ENCODE measurements around the gene DNAJC11. TPM values are rescaled to one million over a fixed set of nuclear protein-coding genes. Genes with fewer than 3 reads are reported as not detected.

DNAJC11 gene
- polyA plus RNA-seq, 1 donor from 2014 or later = 25.9 TPM

DNA sequence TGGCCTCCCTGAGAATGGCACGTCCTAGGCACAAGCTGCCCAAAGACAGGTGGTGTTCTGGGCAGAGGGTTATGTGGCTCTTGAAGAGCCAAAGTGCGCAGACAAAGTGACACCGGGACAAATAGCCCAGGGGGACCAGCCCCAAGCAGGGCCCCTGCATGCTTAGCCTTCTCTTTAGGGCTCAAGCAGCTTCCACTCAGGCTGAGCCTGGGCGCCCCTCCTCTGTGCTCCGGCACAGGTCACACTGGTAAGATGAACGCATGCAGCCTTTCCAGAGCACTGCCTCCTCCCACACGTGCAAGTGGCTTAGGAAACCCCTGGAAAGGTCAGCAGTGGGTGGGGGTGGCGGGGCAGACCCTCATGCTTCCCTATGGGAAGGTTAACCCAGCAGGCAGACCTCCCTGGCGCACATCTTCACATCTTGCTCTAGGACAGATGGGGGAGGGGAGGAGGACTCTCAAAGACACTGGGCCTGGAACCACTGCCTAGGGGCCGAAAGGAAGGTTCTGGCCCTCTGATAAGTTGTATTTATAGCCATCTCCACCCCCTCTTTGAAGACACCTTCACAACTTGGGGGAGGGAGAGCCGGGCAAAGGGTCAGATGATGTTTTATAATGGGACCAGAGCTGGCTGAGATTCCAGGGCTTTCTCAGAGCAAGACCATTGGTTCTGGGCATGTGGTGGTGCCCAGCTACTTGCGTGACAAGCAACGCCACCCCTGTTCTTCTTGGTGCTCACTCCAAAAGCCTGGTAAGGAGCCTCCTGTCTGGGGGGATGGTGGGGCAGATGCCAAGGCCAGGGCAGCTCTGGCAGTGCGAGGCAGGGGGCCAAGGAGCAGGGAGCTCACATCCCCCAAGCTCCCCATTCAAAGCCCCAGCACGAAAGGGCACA is 104.5 kb downstream of the DNAJC11 start:
- Mint-ChIP-seq H3K9me3 (no peaks in the 10 kb centered on the region), H3K27ac (no peak overlapping the region), H3K36me3 (peaks cover 2% of the 10 kb centered on the region), H3K4me3 (peak overlapping the region in 2 of 4 donors; percentile 30 to 50), H3K27me3 (no peaks in the 10 kb centered on the region), H3K4me1 (peaks cover 15 to 24% (median 19%) of the 10 kb centered on the region in 3 donors)

GRCh38 chr1:6596351-6596750 is 105.3 kb downstream of the DNAJC11 start:
- Mint-ChIP-seq H3K27me3 (no peaks in the 10 kb centered on the region), H3K4me1 (peaks cover 15 to 24% (median 19%) of the 10 kb centered on the region in 3 donors), H3K27ac (no peak overlapping the region), H3K4me3 (peak overlapping the region in 1 of 4 donors; percentile 24), H3K9me3 (no peaks in the 10 kb centered on the region), H3K36me3 (peaks cover 2% of the 10 kb centered on the region)

DNA sequence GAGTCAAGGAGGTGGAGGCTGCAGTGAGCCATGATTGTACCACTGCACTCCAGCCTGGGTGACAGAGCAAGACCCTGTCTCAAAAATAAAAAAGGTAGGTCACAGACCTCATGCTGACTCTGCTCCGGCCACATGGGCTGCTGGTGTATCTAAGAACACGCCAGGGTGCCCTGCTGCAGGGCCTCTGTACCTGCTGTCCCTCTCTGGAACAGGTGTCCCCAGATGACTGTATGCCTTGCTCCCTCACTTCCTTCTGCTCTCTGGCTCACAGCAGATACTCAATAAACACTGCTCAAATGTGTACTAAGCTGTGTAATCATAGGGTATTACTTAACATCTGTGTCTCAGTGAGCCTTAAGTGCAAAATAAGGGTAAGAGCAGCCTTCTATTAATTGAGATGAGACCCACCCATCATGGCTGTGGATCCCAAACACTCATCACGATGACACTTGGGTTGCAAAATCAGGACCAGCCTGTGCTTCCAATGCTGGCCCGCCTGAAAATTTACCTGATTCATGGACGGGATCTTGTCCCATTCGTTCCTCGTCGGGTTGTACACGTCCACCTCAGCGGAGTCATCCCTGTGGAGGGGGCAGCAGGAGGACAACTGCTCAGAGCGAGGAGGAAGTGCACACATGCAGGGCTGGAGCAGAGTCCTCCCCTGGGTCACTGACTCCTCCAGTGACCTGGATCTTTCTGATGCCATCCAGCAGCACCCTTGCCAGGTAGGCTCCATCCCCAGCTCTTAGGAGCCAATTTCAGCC is 106.5 kb downstream of the DNAJC11 start:
- Mint-ChIP-seq H3K4me3 (peak overlapping the region in 1 of 4 donors; percentile 24), H3K27ac (no peak overlapping the region), H3K36me3 (peaks cover 2% of the 10 kb centered on the region), H3K4me1 (peaks cover 9 to 20% (median 12%) of the 10 kb centered on the region in 3 donors), H3K27me3 (no peaks in the 10 kb centered on the region), H3K9me3 (no peaks in the 10 kb centered on the region)

DNA sequence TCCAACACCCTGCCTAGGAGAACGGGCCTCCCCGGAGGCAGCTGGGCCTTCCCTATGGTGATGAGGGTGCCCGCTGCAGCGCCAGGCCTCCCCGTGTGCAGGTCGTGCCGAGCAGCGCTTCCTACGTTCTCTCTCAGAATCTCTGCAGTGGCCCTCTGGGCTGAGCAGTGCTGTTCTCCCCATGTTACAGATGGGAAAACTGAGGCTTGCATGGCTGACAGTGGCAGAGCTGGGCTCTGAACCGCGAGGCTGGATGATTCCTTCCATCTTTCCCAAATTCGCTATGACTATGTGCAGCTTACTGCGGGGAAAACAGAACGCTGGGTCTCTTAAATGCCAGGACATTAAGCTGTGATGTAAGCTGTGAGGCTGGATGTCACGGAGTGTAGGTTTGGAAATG is 107.8 kb downstream of the DNAJC11 start:
- Mint-ChIP-seq H3K9me3 (no peaks in the 10 kb centered on the region), H3K4me3 (no peak overlapping the region), H3K4me1 (peaks cover 0 to 11% (median 5%) of the 10 kb centered on the region in 3 donors), H3K36me3 (peaks cover 2% of the 10 kb centered on the region), H3K27ac (no peak overlapping the region), H3K27me3 (no peaks in the 10 kb centered on the region)

DNA sequence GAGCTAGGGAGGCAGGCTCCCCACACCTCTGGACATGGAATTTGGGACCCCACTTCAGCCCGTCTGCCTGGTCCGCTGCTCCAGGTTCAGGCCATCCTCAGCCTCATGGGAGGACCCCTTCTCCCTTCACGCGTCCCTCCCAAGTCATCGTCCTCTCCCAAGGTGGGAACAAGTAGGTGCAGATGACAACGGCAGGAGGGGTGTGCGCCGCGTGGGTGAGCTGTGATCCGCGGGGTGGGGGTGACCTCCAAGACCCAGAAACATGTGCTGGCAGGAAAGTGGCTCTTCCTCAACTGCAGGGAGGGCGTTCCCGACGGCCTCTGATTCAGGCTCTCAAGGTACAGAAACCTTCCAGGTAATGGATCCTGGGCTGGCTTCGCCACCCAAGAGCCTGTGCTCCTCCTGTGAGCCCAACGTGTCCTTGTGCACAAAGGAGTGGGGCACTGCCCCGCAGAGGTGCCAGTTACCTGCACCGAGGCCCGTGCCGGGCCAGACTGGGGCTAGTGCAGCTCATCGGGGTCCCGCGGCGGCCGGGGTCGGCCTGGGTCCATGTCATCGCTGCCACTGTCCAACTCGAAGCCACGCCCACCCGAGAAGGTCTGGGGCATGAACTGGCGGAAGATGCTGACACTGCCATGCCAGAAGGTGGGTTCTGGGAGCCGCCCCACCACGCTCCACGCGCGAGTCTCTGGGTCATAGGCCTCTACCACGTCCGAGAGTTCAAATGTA is 108.6 kb downstream of the DNAJC11 start:
- Mint-ChIP-seq H3K4me1 (peaks cover 0 to 11% (median 5%) of the 10 kb centered on the region in 3 donors), H3K27me3 (no peaks in the 10 kb centered on the region), H3K4me3 (no peak overlapping the region), H3K36me3 (peaks cover 2% of the 10 kb centered on the region), H3K27ac (no peak overlapping the region), H3K9me3 (no peaks in the 10 kb centered on the region)

DNA sequence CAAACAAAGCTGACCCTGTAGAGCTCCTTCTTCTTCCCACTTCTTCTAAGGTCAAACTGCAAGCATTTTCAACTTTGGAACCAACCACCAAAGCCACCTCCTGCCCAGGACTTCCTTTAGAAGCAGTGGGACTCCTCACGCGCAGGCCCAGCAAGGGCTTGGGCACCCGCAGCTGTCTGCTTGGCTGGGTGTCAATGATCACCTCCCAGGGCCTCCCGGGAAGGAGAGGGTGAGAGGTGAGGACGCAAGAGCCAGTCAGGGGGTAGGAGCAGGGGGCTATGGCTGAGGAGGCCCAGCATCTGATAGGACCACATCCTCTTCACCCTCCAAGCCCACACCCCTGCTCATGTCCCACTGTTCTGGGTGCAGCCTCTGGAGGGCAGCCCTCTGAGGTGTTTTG is 109.2 kb downstream of the DNAJC11 start:
- Mint-ChIP-seq H3K27ac (no peak overlapping the region), H3K36me3 (peaks cover 2% of the 10 kb centered on the region), H3K4me1 (peaks cover 0 to 11% (median 8%) of the 10 kb centered on the region in 3 donors), H3K27me3 (no peaks in the 10 kb centered on the region), H3K4me3 (no peak overlapping the region), H3K9me3 (no peaks in the 10 kb centered on the region)

DNA sequence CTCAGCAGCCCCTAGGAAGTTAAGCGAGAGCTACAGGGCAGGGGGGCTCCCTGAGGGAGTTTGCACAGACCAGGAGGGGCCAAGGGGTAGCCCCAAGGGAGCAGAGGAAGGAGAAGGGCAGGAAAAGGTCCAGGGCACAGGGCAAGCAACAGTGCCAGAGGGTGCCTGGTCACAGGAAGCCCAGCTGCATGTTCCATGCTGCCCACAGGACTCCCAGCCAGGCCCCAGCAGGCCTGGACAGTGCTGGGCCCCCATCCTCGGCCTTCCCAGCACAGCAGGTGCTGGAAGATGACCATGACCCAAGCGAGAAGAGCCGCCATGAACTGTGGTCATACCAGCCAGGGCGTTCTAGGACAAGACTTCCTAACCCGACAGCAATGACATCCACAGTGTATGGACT is 110.0 kb downstream of the DNAJC11 start:
- peaks cover 0 to 14% (median 8%) of the 10 kb centered on the region in 3 donors for H3K4me1 Mint-ChIP-seq
- no peaks in the 10 kb centered on the region for H3K27me3 Mint-ChIP-seq
- no peak overlapping the region for H3K4me3 Mint-ChIP-seq
- no peaks in the 10 kb centered on the region for H3K9me3 Mint-ChIP-seq
- H3K36me3 Mint-ChIP-seq = peaks cover 2% of the 10 kb centered on the region
- peak overlapping the region in 1 of 3 donors; percentile 23 for H3K27ac Mint-ChIP-seq

DNA sequence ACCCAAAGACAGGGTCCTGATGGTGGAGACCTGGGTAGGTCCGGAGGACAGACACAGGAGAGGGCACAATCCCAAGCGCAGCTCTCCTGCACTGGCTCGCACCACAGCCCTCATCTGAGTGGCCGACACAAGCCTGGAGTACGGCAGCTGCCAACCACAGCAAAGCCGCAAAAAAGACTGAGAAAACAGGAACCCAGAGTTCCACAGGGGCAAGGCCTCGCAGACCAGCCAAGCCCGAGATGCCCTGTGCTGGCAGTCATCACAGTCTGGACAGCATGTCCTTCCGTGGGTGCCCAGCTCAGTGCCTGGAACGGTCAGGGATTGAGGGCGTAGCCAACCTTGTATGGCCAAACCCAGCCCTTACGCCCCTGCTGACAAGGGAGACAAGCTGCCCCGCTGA is 110.4 kb downstream of the DNAJC11 start:
- Mint-ChIP-seq H3K36me3 (peaks cover 2% of the 10 kb centered on the region), H3K9me3 (no peaks in the 10 kb centered on the region), H3K4me3 (no peak overlapping the region), H3K27ac (peak overlapping the region in 1 of 3 donors; percentile 73), H3K4me1 (peaks cover 0 to 10% (median 6%) of the 10 kb centered on the region in 3 donors), H3K27me3 (no peaks in the 10 kb centered on the region)

DNA sequence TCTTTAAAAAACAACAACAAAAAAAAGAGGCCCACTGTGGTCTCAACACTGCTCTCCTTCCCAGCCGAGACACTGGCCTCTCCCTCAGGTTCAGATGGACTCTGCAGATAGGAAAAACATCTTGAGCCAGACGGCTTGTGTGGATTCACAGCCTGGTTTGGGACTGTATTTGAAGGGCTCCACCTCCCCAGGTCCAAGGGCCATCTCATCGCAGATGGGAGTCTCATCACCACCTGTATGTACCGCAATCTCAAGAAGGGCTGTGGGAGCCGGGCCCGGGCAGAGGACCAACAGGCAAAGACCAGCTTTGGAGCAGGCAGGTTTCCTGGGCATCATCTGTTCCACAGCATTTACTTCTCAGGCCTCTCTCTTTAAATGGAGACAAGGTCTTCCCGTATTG is 111.6 kb downstream of the DNAJC11 start:
- Mint-ChIP-seq H3K36me3 (peaks cover 2% of the 10 kb centered on the region), H3K4me1 (peaks cover 0 to 7% (median 5%) of the 10 kb centered on the region in 3 donors), H3K9me3 (no peaks in the 10 kb centered on the region), H3K27me3 (no peaks in the 10 kb centered on the region), H3K27ac (peak overlapping the region in 1 of 3 donors; percentile 9), H3K4me3 (no peak overlapping the region)

- no peak overlapping the region for H3K4me3 Mint-ChIP-seq
- no peaks in the 10 kb centered on the region for H3K9me3 Mint-ChIP-seq
- H3K27ac Mint-ChIP-seq = peak overlapping the region in 1 of 3 donors; percentile 57
- H3K4me1 Mint-ChIP-seq = peaks cover 0 to 13% (median 8%) of the 10 kb centered on the region in 3 donors
- H3K27me3 Mint-ChIP-seq = no peaks in the 10 kb centered on the region
- H3K36me3 Mint-ChIP-seq = peaks cover 2% of the 10 kb centered on the region
Observed at GRCh38 chr1:6588893-6589520, 112.6 kb downstream of the DNAJC11 start.

GRCh38 chr1:6588128-6588892 is 113.3 kb downstream of the DNAJC11 start:
- no peaks in the 10 kb centered on the region for H3K27me3 Mint-ChIP-seq
- peaks cover 0 to 13% (median 8%) of the 10 kb centered on the region in 3 donors for H3K4me1 Mint-ChIP-seq
- H3K36me3 Mint-ChIP-seq = no peaks in the 10 kb centered on the region
- H3K27ac Mint-ChIP-seq = peak overlapping the region in 1 of 3 donors; percentile 57
- H3K9me3 Mint-ChIP-seq = no peaks in the 10 kb centered on the region
- H3K4me3 Mint-ChIP-seq = no peak overlapping the region

- Mint-ChIP-seq H3K4me3 (no peak overlapping the region), H3K36me3 (no peaks in the 10 kb centered on the region), H3K4me1 (peaks cover 2 to 14% (median 9%) of the 10 kb centered on the region in 3 donors), H3K27me3 (no peaks in the 10 kb centered on the region), H3K27ac (peak overlapping the region in 1 of 3 donors; percentile 89), H3K9me3 (no peaks in the 10 kb centered on the region)
Observed at GRCh38 chr1:6587261-6588005, 114.2 kb downstream of the DNAJC11 start.

DNA sequence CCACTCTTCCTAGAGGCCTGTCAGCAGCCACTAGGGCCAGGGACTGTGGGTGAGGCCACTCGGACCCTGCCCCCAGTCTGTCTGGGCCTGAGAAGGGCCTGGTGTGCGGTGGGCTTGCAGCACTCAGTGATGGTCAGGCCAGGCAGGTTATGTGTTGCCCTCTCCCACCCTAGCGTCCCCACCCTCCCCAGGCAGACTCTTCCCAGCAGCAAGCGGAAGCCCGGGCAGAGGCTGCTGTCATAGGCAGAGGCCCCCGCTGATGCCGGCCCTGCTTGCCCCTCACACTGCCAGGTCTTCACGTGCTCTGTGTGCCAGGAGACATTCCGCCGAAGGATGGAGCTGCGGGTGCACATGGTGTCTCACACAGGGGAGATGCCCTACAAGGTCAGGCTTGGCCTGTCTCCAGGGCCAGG is 115.2 kb downstream of the DNAJC11 start:
- H3K27ac Mint-ChIP-seq = peak overlapping the region in 1 of 3 donors; percentile 51
- H3K4me3 Mint-ChIP-seq = no peak overlapping the region
- peaks cover 6 to 21% (median 12%) of the 10 kb centered on the region in 3 donors for H3K4me1 Mint-ChIP-seq
- H3K9me3 Mint-ChIP-seq = no peaks in the 10 kb centered on the region
- H3K27me3 Mint-ChIP-seq = no peaks in the 10 kb centered on the region
- H3K36me3 Mint-ChIP-seq = no peaks in the 10 kb centered on the region
